Left renal pelvis (tissue), 4 donors: ENCODE data around the gene KLF11. TPM values are rescaled to one million over a fixed set of nuclear protein-coding genes. Genes with fewer than 3 reads are reported as not detected.
A peak's percentile ranks its signal among the peaks of the same experiment; 100 is the strongest.

Experiments used
- DNase-seq, 4 donors: peaks; one replicate each; pipeline ENCODE4 v3.0.0-alpha.2; 2013; ENCODE audit warnings: low read depth in 4 of 4, low spot score in 3 of 4
- polyA plus RNA-seq, 4 donors: library from polyadenylated mRNA; unstranded; fragments of 120-200 nt; gene quantifications; one replicate each; pipeline ENCODE4 v1.2.1, GENCODE V29; 2013; ENCODE audit not compliant: insufficient read length in 4 of 4

KLF11 gene
- 10 to 100 TPM; 20.6 to 27.6 (median 25.0) TPM for polyA plus RNA-seq

GRCh38 chr2:10043256-10043905, at the start of gene KLF11:
Gene KLF11 (plus strand): TSS chr2:10043550. CDS start chr2:10043717, 167 bp downstream.
- peak in 3 of 4 donors; percentile 85 to 89 (median 87) for DNase-seq

GRCh38 chr2:9994462-9994861, 48.9 kb upstream of the KLF11 start:
- no peak for DNase-seq

DNA sequence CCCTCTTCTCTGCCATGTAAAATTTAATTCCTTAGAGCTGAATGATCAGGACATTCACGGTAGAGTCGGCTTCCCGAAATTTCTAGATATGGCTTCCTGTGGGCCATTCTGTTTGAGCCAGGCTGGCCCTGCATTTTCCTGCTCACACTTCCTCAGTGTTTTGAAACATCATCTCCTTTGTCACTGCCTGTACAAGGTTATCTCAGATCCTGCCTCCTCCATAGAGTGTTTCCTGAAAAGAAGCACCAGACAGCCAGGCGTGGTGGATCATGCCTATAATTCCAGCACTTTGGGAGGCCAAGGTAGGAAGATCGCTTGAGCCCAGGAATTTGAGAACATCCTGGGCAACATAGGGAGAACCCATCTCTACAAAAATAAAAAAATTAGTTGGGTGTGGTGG, 48.3 kb upstream of the KLF11 start:
- DNase-seq = no peak

DNA sequence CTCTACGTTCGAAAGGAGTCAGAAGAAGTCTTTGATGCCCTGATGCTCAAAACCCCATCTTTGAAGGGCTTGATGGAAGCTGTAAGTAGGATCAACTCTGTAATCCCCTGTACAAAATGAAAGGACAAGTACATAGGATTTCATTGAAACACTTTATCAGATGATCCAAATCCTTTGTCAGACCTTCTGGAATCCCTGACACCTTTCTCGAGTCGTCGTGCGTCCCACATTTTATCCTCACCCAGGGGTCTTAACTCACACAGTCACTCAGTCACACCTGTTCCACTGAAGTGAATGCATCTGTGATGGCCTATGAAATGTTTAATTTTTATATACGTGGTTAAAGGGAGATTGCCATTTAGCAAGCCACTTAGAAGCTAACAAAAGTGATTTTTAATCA, 47.0 kb upstream of the KLF11 start:
- DNase-seq = no peak

GRCh38 chr2:9997936-9998335, 45.4 kb upstream of the KLF11 start:
- DNase-seq = no peak

- no peak for DNase-seq
Observed at GRCh38 chr2:9998916-9999654, 44.3 kb upstream of the KLF11 start.

DNA sequence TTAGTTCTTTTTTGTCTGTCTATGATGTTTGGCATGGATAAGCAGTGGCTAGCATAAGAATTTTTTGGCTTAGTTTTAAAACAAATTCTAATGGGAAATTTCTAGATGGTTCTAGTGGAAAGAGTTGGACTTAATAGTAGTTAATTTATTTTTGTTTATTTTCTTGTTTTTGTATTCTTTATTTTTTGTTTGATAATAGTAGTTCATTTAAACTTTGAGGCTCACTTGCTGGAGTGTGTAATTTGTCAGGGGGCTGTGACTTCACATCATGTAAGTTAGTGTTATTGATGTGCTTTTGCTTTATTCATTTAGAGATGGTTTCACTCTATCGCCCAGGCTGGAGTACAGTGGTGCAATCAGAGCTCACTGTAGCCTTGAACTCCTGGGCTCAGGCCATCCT, 43.7 kb upstream of the KLF11 start:
- no peak for DNase-seq

DNA sequence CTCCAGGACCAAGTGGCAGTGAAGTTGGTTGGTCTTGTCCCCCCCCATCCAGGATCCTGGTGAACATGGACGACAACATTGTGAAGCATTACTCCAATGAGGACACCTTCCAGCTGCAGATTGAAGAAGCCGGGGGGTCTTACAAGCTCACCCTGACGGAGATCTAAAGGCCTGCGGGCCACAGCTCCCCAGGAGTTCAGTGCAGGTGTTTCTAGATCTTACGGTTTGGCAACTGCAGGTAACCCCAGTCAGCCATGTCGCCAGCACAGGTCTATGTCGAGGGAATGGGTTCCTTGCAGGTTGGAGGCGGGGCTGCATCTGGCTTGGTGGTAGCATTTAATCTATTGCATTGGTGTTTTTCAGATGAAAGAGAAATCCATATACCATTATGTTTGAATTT, 42.8 kb upstream of the KLF11 start:
- DNase-seq = no peak

DNA sequence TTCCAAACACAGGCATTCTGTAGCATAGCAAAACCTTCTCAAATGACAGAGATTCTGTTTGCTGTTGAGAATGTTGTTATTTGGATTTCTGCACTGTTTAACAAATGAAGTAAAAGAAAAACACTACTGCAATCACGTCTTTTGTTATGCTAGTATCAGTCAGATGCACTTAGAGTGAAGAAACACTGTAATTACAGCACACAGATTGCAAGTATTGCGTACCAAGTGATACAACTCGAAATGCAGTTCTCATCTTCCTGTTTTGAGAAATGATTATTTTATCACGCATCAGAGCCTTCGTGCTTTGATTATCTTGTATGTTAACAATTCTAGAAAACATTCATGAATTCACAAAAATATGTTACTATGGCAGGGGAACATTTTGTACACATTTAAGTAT, 41.8 kb upstream of the KLF11 start:
- DNase-seq = no peak

- no peak for DNase-seq
Observed at GRCh38 chr2:10002109-10002508, 41.2 kb upstream of the KLF11 start.

GRCh38 chr2:10002681-10003080, 40.7 kb upstream of the KLF11 start:
- no peak for DNase-seq

DNA sequence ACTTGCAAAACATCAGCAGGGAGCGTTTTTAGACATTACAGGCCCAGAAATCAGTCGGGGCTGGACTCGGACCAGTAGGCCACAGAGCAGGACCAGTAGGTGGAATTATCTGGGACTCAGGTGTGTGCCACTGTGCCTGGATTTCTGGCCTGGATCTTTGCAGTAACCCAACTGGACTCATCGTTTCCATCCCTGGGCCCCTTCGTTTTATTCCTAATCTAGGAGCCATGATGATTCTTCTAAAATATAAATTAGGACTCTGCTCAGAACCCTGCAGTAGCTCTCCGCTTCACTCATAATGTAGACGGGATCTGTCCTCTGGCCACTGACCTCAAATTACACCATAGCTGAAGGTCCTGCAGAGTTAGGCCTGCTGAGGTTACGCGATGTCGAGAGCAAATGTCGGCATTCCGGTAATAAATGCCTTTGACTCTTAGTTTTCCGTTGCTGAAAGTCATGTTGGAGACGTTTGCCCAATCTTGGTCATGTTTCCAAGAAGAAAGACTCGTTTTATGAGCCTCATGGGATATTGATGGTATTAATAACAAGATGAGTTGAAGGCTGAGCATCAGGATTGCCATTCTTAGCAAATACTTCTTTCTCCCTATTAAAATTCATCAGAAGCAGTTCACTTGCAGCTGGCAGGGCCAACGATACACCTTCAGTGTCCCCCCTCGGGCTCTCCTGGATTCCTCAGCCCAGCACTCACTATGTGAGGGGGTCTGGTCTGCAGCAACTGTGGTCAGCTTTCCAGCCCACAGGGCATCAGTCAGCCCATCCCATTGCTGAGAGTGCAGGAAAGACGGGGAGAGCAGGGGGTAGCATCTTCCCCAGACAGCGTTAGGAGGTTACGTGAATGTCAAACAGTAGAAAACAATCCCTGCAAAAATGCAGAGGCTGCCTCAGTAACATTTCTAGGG, 39.9 kb upstream of the KLF11 start:
- no peak for DNase-seq

GRCh38 chr2:10004401-10004800, 38.9 kb upstream of the KLF11 start:
- no peak for DNase-seq

GRCh38 chr2:10004836-10005235, 38.5 kb upstream of the KLF11 start:
- DNase-seq = no peak

DNA sequence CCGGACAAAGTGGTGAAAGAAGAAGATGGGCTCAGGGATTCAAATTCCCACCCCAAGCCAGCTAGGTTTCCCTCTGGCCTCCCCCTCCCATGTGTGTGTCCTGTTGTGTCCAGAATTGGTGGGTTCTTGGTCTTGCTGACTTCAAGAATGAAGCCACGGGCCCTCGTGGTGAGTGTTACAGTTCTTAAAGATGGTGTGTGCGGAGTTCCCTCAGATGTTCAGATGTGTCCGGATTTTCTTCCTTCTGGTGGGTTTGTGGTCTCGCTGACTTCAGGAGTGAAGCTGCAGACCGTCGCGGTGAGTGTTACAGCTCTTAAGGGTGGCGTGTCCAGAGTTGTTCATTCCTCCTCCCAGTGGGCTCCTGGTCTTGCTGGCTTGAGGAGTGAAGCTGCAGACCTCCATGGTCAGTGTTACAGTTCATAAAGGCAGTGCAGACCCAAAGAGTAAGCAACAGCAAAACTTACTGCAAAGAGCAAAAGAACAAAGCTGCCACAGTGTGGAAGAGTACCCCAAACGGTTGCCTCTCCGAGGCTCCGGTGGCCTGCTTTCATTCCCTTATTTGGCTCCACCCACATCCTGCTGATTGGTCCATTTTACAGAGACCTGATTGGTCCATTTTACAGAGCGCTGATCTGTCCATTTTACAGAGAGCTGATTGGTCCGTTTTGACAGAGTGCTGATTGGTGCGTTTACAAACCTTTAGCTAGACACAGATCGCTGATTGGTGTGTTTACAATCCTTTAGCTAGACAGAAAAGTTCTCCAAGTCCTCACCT, 37.7 kb upstream of the KLF11 start:
- DNase-seq = no peak

GRCh38 chr2:10006236-10007161, 36.9 kb upstream of the KLF11 start:
- no peak for DNase-seq

DNA sequence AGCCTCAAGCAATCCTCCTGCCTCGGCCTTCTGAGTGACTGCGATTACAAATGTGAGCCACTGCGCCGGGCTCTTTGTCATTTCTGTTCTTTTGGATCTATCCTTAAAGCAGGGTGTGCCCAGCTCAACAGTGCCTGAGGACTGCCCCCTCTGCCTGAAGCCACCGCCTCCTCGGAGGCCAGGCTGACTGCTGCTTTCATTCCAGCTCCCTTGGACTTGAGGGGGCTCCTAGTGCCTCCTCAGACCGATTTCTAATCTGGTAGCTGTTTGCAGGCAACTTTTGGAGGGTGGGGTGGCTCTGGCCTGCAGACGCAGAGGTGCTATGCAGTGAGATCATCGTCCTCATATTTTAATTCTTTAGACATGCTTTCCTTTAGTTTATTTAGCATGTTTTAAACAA, 35.9 kb upstream of the KLF11 start:
- DNase-seq = no peak

DNA sequence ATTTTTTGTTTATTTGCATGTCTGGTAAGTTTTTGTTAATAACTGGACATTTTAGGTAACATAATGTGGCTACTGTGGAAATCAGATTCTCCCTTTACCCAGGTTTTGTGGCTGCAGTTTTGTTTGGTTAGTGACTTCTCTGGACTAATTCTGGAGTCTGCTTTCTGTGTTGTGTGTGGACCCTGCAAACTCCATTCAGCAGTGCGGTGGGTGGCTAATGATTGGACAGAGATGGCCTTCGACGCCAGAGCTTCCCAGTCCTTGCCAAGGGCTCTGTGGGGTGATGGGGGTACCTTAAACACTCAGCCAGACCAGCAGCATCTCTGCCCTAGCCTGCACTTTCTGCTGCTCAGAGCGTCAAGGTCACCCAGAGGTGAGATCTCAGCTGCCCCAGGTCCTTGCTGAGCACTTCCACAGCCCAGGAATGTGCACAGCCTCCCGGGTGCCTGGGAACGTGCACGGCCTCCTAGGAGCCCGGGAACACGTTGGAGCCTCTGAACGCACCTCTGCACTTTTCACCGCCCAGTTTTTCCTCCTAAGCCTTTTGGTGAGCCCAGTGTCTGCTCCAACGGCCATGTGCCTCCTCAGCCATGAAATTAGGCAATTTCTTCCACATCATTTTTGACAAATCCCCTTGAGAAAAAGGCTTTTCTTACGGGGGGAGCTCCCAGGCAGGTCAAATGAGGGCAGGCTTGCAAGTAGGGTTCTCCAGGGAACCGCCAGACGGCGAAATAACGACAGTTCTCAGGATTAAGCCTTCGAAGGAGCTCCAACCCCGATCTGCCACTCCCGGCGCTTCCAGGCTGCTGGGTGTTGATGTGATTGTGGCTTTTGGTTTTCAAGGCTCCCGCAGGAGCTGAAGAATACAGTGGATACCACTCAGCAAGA, 35.2 kb upstream of the KLF11 start:
- DNase-seq = no peak

DNA sequence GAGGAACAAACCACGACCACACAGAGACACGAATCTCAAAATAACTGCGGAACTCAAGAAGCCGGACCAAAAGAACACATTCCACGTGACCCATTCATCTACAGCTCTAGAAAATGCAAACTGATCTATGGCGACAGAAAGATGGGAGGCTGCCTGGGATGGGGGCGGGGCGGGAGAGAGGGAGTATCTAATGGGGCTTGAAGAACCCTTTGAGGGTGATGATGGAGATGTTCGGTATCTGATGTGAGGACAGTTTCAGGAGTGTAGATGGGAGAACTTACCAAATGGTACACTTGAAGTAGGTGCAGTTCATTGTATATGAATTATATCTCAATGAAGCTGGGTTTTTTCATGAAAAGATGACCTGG, 34.6 kb upstream of the KLF11 start:
- no peak for DNase-seq
